Measurements from ENCODE around the gene SOS1. TPM values are rescaled to one million over a fixed set of nuclear protein-coding genes. Genes with fewer than 3 reads are reported as not detected.
A peak's percentile ranks its signal among the peaks of the same experiment; 100 is the strongest.

Gene SOS1
- total and polyA plus RNA-seq, 2 of the 13 experiments (the other 11 are each of a cell fraction or from before 2014, with no cell fraction given) = 20.8 to 60.4 TPM

DNA sequence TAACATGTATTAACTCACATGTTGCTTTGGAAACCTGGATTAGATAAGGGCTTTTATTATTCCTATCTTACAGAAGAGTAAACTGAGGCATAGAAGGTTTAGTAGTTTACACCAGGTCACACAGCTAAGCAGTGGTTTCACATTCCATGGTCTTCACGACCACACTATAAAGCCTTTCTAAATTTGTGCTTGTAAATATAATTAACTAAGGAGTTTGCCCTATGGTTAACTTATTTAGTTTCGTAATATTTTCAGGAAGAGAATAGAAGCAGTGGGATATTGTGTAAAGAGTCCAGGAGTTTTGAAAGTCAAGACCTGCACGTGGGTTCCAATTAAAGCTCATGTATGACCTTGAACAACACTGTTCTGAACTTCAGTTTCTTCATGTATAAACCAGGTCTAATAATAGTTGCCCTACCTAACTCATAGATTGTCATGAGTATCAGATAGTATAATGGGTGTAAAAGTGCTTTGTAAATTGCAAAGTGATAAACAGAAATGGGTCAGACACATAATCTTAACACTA, 19.5 kb upstream of the SOS1 start (continued):
- TF ChIP-seq, protein P1, sequence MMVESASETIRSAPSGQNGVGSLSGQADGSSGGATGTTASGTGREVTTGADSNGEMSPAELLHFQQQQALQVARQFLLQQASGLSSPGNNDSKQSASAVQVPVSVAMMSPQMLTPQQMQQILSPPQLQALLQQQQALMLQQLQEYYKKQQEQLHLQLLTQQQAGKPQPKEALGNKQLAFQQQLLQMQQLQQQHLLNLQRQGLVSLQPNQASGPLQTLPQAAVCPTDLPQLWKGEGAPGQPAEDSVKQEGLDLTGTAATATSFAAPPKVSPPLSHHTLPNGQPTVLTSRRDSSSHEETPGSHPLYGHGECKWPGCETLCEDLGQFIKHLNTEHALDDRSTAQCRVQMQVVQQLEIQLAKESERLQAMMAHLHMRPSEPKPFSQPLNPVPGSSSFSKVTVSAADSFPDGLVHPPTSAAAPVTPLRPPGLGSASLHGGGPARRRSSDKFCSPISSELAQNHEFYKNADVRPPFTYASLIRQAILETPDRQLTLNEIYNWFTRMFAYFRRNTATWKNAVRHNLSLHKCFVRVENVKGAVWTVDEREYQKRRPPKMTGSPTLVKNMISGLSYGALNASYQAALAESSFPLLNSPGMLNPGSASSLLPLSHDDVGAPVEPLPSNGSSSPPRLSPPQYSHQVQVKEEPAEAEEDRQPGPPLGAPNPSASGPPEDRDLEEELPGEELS (CRISPR knock-in tag; IDR thresholded peaks at IDR 0.05) = peak; percentile 57
- TF ChIP-seq, protein P2, sequence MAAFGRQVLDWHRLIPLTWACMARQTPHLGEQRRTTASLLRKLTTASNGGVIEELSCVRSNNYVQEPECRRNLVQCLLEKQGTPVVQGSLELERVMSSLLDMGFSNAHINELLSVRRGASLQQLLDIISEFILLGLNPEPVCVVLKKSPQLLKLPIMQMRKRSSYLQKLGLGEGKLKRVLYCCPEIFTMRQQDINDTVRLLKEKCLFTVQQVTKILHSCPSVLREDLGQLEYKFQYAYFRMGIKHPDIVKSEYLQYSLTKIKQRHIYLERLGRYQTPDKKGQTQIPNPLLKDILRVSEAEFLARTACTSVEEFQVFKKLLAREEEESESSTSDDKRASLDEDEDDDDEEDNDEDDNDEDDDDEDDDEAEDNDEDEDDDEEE (CRISPR knock-in tag; IDR thresholded peaks at IDR 0.05) = no peak
- 0 out of 2 replicates have a peak, but pooled peaks have one; percentile 35 for TF ChIP-seq PATZ1 (CRISPR knock-in tag; IDR thresholded peaks at IDR 0.05)
- no peak for TF ChIP-seq ZFP36 (IDR thresholded peaks at IDR 0.05; ENCODE audit: borderline replicate concordance, low read depth, low read length, partially characterized antibody)
- no peak for TF ChIP-seq ZNF282 (IDR thresholded peaks at IDR 0.05; ENCODE audit: partially characterized antibody)
- no peak for TF ChIP-seq ZNF24 (IDR thresholded peaks at IDR 0.05)
- TF ChIP-seq DNMT1 (CRISPR knock-in tag; IDR thresholded peaks at IDR 0.05) = no peak
- no peak for TF ChIP-seq ZBTB21 (CRISPR knock-in tag; IDR thresholded peaks at IDR 0.05)
- no peak for TF ChIP-seq ZNF660 (CRISPR knock-in tag; IDR thresholded peaks at IDR 0.05; ENCODE audit: borderline replicate concordance, low read depth)
- TF ChIP-seq, protein P3, sequence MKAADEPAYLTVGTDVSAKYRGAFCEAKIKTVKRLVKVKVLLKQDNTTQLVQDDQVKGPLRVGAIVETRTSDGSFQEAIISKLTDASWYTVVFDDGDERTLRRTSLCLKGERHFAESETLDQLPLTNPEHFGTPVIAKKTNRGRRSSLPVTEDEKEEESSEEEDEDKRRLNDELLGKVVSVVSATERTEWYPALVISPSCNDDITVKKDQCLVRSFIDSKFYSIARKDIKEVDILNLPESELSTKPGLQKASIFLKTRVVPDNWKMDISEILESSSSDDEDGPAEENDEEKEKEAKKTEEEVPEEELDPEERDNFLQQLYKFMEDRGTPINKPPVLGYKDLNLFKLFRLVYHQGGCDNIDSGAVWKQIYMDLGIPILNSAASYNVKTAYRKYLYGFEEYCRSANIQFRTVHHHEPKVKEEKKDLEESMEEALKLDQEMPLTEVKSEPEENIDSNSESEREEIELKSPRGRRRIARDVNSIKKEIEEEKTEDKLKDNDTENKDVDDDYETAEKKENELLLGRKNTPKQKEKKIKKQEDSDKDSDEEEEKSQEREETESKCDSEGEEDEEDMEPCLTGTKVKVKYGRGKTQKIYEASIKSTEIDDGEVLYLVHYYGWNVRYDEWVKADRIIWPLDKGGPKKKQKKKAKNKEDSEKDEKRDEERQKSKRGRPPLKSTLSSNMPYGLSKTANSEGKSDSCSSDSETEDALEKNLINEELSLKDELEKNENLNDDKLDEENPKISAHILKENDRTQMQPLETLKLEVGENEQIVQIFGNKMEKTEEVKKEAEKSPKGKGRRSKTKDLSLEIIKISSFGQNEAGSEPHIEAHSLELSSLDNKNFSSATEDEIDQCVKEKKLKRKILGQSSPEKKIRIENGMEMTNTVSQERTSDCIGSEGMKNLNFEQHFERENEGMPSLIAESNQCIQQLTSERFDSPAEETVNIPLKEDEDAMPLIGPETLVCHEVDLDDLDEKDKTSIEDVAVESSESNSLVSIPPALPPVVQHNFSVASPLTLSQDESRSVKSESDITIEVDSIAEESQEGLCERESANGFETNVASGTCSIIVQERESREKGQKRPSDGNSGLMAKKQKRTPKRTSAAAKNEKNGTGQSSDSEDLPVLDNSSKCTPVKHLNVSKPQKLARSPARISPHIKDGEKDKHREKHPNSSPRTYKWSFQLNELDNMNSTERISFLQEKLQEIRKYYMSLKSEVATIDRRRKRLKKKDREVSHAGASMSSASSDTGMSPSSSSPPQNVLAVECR (CRISPR knock-in tag; IDR thresholded peaks at IDR 0.05; ENCODE audit: borderline replicate concordance) = peak; percentile 18; the same call in 1 of the 2 replicates
- peak; percentile 58; the same call in 1 of the 2 replicates for TF ChIP-seq NFIC (IDR thresholded peaks at IDR 0.05; ENCODE audit: low read length)
- 0 out of 2 replicates have a peak, but pooled peaks have one; percentile 51 for TF ChIP-seq ZBTB25 (CRISPR knock-in tag; IDR thresholded peaks at IDR 0.05)
- TF ChIP-seq ZNF567 (CRISPR knock-in tag; IDR thresholded peaks at IDR 0.05; ENCODE audit: borderline replicate concordance) = no peak
- no peak for TF ChIP-seq ZNF839 (CRISPR knock-in tag; IDR thresholded peaks at IDR 0.05; ENCODE audit: borderline replicate concordance)
- TF ChIP-seq TBX3 (IDR thresholded peaks at IDR 0.05; ENCODE audit: borderline replicate concordance) = no peak
- peak in 1 of 2 experiments; percentile 27; a peak in 1 of 4 replicates for TF ChIP-seq NR2F1 (CRISPR knock-in tag; IDR thresholded peaks at IDR 0.05)
- no peak for TF ChIP-seq MYPOP (CRISPR knock-in tag; IDR thresholded peaks at IDR 0.05)

Measured in HepG2 (cell line).